CD4-positive, alpha-beta T cell treated with Interferon alpha-2 for 1 hour (primary cell): ENCODE data around the gene LIPT2.
"Not testable (repeated sequence)": the region's sequence is repeated elsewhere in the genome, so short reads cannot be mapped to it uniquely, and the experiment has no call there.

Experiments
- DNase-seq, 2 donors: peaks; one replicate each; pipeline ENCODE4 v3.0.0-alpha.2; 2020 to 2022

LIPT2 gene

GRCh38 chr11:74492974-74493790 lies at the start of gene LIPT2:
Gene LIPT2, minus strand, starts transcription at chr11:74493724. Its CDS starts 21 bp downstream, at chr11:74493703.
- peak; percentile 97 for DNase-seq

- DNase-seq = no peak
Measured at GRCh38 chr11:74541466-74541865, 47.9 kb upstream of the LIPT2 start.

- no peak for DNase-seq
Measured at GRCh38 chr11:74540270-74540669, 46.7 kb upstream of the LIPT2 start.

- DNase-seq = no peak
Measured at GRCh38 chr11:74538680-74539079, 45.2 kb upstream of the LIPT2 start.

GRCh38 chr11:74535371-74536160 lies 42.0 kb upstream of the LIPT2 start:
- no peak for DNase-seq

GRCh38 chr11:74534946-74535275 lies 41.4 kb upstream of the LIPT2 start:
- not testable (repeated sequence) for DNase-seq

- no peak for DNase-seq
Measured at GRCh38 chr11:74534216-74534945, 40.9 kb upstream of the LIPT2 start.

GRCh38 chr11:74533421-74533820 lies 39.9 kb upstream of the LIPT2 start:
- no peak for DNase-seq

- DNase-seq = no peak
Measured at GRCh38 chr11:74532501-74533246, 39.1 kb upstream of the LIPT2 start.

- no peak for DNase-seq
Measured at GRCh38 chr11:74524978-74525377, 31.5 kb upstream of the LIPT2 start.

GRCh38 chr11:74524501-74524900 lies 31.0 kb upstream of the LIPT2 start:
- DNase-seq = no peak

- DNase-seq = no peak
Measured at GRCh38 chr11:74522776-74523175, 29.3 kb upstream of the LIPT2 start.

- DNase-seq = no peak
Measured at GRCh38 chr11:74521666-74522252, 28.2 kb upstream of the LIPT2 start.

- DNase-seq = no peak
Measured at GRCh38 chr11:74520927-74521665, 27.6 kb upstream of the LIPT2 start.

GRCh38 chr11:74520316-74520715 lies 26.8 kb upstream of the LIPT2 start:
- no peak for DNase-seq

- DNase-seq = no peak
Measured at GRCh38 chr11:74519710-74520109, 26.2 kb upstream of the LIPT2 start.

- DNase-seq = not testable (repeated sequence)
Measured at GRCh38 chr11:74517592-74517991, 24.1 kb upstream of the LIPT2 start.

GRCh38 chr11:74507582-74507981 lies 14.1 kb upstream of the LIPT2 start:
- DNase-seq = no peak

GRCh38 chr11:74506823-74507222 lies 13.3 kb upstream of the LIPT2 start:
- DNase-seq = no peak

GRCh38 chr11:74505911-74506310 lies 12.4 kb upstream of the LIPT2 start:
- no peak for DNase-seq

GRCh38 chr11:74504100-74504691 lies 10.7 kb upstream of the LIPT2 start:
- DNase-seq = no peak
